NOMO-1 (cell line): Measurements from ENCODE around the gene TTC32.

Experiments
- DNase-seq, 2 experiments: peaks; one replicate each; lab custom pipeline; 2025; ENCODE audit not compliant: unreplicated experiment in 2 of 2; lab: John Stamatoyannopoulos, UW

Gene TTC32

DNA sequence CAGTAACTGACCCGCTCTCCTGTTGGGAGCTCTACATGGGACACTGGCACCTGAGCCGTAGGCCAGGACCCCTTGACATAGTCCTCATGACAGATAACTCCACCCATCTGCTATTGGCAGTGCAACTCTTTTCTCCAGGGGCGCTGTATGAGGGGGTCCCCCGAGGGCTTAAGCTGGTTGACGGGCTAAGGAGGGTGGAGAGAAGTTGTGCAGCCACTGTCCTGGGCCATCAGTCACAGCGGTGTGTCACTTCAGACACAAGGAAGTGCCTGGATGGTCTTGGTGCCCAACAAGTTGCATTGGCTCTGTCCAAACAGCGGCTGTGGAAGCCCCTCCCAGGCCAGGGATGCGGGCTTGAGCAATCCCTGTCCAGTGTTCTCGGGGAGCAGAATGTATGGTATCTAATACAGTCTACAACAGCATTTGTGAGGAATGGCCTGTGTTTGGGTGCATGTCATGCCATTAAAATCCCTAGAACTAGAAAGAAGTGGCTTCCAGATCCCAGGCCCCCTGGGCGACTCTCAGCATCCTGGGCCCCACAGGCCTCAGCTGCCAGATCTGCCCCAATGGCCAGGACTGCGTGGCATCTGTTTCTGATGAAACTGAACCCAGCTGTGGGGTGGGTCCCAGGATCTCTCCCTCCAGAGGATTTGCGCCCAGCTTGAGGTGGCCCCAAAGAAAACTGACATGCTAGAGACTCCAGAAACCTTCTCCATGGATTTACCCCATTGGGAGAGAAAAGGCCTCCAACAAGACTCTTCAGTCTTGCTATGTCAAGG lies 23.3 kb downstream of the TTC32 start:
- DNase-seq: no peak

DNA sequence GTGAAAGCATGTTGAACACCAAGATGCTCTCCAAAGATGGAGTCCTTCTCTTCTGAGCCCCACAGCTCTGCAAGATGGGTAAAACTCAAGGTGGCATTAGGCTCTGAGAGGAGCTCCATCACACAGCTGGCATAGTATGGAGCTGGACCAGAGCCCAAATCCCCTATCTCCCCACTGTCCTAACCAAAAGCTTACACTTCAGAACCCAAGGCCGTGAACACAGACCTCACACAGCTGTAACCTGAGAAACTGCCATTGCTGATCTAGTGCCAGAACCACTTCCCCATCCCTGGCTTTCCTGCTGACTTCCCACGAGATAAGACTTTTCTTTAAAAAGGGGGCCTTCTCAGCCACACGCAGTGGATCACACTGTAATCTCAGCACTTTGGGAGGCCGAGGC lies 25.0 kb downstream of the TTC32 start:
- DNase-seq: no peak

DNA sequence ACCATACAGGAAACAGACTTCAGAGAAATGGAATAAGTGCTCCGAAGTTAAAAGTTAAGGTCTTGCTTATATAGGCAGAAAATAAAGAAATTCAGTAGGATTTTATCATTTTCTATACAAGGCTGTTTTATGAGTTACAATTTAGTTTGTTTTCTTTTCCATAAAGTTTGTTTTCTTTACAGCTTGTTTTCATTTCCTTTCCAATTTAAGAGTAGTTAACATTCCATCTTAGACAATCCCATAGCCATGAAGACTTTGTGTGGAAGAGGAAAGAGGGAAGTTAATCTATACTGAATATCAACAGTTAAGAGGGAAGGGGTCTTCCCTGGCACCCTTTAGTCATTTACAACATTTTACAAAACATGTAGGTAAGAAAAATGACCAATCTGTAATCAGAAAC lies 26.5 kb downstream of the TTC32 start:
- no peak for DNase-seq

DNA sequence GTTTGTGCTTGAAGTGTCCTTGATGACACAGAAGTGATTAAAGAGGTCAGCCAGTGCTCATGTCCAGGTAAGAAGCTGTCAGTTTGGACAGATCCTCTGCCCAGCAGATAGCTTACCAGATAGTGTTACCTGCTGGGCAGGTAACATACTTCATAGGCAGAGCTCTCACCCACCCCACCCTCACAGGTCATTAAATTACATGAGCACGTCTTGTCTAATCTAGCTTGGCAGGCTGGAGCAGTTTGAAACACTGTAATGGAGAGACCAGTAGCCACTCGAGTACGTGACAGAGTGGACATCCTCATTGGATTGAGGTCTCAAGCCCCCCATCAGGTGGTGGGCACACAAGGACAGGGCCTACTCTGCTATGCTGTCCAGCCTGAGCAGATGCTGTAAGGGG lies 27.1 kb downstream of the TTC32 start:
- no peak for DNase-seq

DNA sequence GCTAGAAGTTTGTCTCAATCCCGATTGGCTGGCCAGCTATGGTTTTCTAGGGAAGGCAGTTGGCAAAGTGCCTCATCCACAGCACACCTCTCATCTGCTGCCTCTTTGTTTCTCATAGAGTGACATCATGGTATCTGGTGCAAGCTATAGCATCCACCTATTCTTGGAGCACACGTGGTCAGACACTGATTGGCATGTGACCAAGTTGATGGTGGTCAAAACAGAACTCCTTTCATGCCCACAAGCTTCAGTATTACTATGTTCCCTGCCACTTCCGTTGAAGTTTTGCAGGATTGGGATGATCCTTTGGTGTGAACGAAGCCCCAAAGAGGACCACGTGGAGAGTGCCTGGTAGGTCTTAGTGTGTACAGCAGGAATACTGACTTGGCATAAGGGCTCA lies 28.8 kb downstream of the TTC32 start:
- DNase-seq: no peak

DNA sequence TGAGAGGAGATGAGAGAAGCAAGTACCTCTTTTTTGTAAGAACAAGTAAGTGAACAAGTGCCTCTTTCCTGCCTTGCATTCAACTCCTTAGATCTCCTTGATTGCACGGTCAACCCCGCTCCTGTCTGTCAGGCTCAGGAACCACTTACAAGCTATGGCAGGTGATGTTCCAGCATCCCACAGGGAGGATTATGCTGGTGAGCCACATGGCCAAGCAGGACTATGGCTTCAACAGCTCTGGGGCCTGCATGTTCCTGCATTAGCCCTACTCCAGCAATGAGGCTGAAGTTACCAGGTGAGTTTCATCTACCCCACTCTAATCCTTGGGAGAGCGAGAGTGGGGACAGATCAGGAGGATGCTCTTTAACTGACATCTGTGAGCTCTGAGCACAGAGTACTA lies 29.5 kb downstream of the TTC32 start:
- DNase-seq: no peak

DNA sequence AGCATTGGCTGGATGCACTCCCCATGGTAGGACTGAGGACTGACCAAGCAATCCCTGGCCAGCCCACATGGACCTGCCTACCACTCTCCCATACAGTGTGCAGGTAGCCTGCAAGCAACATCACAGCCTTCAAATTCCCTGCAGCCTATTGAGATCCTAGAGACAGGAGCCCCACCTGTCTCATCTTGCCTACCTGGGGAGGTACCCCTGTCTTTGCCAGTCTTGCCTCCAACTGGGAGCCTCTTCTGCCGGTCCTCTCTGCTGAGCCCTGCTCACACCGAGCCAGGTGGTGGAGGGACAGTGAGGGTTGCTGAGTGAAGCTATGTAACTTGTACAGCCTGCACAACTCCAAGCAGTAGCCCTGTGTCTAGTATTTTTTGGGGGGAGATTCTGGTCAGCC lies 29.9 kb downstream of the TTC32 start:
- no peak for DNase-seq

DNA sequence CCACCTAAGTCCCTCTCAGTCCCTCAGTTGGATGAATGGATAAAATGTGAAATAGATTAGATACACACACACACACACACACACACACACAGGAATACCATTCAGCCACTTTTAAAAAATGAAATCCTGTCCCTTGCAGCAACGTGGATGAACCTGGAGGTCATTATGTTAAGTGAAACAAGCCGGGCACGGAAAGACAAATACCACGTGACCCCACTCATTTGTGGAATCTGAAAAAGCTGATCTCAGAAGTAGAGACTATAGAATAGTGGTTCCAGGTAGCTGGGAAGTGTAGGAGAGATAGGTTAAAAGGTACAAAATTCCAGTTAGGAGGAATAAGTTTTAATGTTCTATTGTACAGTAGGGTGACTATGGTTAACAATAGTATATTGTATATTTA lies 31.0 kb downstream of the TTC32 start:
- DNase-seq: no peak

DNA sequence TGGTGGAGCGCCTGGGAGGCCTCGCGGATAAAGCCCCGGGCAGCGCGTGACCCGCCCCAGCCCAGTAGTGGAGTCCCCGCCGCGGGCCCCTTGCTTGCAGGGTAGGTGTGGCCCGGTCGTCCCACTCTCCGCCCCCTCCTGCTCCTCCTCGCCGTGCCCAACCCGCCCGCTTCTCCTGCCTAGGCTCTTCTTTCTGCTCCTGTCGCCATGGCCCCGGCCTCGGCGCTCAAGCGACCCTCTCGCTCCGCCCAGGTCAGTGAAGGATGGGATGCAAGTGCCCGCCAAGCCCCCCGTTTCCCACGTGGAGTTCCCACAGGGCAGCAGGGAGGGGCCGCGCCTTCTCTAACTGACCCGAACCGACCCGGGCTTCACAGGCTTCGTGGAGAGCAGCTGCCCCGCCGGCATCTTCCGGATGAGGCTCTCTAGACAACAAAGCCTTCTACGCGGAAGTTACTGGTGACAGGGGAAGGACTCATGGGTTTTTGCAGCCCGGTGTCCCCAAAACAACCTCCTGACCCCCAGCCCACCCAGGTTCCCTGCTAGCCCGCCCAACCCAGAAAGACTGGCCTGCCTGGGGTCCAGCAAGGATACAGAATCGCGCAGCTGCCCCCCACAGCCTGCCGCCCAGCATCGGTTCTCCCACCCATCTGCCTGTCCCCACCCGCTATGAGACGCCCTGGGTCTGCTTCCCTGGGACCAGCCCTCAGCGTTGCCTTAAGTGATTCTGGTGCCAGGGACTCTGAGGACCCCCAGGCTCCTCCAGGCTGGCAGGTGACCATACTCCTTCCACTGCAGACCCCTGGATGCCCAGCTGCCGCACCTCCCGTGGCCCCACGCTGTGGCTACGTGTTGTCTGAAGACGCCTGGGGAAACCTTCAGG lies 32.8 kb downstream of the TTC32 start:
- DNase-seq: peak; percentile 76 to 77

DNA sequence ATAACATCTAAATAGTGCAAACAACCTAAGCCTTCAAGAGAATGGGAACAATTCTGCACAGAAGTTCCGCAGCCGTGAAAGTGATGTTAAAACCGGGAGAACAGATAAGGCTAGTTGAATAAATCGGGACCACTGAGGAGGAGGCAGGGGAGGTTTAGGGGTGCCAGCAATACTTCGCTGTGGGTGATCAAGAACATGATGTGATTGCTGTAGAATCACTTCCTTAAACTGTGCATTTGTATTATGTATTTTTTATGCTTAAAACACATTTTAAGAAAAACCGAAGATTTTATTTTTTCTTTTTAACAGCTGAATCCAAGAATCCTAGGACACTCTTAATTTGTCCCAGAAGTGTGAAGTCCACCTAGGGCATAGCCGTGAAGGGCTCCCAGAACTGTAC lies 33.6 kb downstream of the TTC32 start:
- peak in 1 of 2 experiments; percentile 6 for DNase-seq

DNA sequence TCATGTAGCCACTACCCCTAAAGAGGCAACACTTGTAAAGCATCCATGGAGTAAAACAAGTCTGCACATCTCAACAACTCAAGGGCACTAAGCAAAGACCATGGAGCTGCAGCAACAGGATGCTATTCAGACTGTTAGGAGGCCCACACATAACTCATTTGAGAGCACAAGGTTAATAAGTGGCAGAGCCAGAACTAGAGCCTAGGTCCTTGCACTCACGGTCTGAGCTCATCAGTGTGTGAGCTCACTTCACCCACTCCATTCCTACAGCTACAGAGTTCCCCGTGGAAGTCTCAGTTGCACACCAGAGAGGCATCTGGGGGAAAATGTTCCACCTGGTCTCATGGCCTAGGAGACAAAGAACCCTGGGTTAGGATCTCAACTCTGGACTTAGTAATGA lies 35.0 kb downstream of the TTC32 start:
- no peak for DNase-seq

DNA sequence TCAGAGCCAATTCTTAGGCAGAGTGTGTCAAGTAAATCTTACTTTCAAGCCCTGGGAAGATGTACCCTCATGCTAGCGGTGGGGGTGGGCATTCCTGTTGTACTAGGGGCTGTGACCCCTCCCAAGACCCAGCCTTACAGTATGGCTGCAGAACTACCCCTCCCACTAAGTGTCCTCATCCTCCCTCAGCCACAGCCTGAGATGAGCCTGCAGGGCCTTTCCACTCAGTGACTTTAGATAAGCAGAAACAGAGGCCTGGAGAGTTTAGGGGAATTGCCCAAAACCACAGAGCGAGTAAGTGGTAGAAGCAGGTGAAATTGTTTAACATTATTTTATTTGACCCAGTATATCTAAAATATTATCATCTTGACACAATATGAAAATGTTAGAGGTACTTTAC lies 36.6 kb downstream of the TTC32 start:
- no peak for DNase-seq

DNA sequence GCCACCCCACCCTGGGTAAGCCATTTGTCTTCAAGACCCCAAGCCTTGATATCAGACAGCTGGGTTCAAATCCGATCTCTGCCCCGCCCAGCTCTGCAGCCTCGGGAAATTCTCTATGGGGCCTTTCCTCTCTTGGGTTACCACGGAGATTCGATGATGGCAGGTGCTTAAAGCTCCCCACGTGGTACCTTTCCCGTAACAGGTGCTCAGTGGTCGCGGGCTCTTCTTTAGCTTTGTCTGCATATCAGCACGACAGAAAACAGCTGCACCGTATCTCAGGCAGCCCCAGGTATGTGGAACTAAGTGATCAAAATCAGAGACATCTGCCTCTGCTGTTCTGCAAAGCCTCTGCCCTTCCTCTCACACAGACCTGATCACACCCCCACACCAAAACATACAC lies 37.4 kb downstream of the TTC32 start:
- no peak for DNase-seq

DNA sequence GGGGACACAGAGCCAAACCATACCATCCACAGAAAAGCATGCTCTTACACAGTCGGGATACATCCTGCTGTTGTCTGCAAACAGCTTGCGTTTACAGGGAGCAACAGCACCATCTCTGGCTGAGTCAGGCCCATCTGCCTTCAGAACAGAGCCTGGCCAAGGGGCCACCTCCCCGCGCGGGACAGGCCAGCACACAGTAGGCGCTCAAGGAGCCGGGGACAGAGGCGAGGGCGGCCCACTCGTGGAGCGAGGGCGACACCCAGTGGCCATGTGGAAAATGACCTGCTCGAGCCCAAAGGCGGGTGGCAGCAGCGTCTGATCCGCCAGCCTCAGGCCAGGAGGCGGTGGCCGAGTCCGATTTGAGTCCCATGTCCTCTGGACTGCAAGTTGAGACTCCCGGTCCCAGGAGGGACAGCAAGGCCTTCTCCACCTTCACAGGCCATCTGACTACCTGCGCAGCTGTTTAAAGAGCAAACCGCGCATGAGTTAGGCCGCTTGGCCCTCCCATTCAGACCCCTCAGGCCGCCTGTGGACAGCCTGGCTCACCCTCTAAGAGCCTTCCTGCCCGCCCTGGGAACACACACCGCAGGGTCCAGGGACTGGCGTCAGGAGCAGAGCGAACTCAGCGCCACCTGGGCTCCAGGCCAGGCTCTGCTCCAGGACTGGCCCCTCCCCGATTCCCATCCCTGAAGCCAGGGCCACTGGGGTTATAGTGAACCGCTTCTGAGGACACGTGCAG lies 38.3 kb downstream of the TTC32 start:
- DNase-seq: peak; percentile 6 to 15

DNA sequence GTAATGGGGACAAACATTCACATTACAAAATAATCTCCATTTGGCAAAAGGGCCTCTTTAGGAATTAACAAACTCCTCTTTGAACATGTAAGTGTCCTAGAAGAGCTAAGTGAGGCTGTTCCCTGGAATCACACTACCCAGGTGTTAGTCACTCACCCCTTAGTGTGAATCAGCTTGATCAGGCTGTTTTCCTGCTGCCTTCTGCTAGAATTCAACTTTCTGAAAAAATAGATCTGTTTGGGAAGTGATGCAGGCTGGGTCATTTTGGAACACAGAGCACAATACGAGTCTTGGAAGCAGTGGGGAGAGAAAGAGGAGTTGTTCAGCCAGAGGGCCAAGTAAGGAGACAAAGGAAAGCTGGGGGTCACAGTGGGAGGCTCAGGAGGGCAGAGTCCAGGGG lies 40.0 kb downstream of the TTC32 start:
- DNase-seq: no peak

DNA sequence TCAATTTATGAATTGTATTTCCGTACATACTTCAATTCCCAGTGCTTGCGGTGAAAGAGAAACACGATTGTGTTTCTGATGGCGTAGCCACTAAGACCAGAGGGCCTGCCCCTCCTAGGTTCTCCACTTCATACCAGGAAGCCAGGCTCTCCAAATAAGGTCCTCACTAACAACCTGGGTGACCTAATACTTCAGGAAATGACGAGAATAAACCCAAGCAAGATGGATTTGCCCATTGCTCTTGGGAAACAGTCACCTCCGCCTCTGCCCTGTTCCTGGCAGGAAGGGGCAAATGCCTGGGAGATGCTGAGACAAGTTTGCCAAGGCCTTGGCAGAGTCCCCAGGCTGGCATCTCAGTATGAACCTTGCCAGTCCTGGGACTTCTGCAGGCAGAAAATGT lies 41.8 kb downstream of the TTC32 start:
- DNase-seq: no peak

DNA sequence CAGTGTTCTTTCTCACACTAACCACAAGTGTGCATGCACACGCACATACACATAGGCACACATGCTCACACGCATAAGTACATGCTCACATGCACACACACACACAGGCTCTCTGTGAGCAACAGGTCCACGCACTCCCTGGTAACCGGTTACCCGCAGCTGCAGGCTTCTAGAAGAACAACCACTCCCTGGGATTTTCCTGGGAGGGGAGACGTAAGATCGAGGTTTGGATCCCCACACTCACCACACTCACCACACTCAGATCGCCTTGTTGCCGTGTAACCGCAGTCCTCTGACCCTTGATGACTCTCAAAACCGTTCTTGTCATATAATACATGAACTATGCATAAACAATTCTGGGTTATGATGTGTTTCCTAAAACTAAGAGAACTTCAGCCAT lies 42.2 kb downstream of the TTC32 start:
- DNase-seq: no peak

DNA sequence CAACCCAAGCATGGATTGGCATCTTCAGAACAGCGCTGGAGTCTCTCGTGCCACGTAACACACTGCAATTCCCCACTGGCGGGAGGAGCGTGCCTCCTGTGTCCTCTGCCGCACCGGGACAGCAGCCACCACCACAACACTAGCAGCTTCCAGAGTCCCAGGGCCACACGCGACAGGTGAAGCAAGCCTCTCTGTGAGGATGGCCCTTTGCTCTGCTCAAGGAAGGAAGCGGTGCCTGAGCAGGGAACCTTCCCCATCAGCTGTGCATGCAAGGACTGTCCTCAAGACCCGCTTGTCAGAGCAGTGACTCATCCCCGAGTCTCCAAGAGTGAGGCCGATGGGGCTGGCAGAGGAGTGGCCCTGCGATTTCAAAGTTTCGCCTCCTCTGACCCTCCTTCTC lies 44.0 kb downstream of the TTC32 start:
- no peak for DNase-seq

DNA sequence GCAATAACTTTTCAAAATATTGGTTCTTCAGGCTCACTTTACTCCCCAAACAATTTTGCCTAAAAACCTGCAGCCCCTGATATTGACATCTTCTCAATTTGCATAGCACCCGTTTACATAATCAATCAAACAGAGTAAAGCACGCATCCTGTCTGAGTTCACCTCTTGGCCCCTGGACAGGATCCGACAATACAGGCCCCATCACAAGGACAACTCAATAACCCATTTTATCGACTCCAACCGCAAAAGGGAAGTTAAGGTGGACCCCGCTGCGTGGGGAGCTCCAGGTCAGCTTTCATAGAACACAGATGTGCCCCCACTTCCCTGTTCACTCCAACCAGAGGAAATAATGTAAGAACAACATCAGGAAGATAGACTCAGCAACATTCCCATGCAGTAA lies 44.7 kb downstream of the TTC32 start:
- no peak for DNase-seq

DNA sequence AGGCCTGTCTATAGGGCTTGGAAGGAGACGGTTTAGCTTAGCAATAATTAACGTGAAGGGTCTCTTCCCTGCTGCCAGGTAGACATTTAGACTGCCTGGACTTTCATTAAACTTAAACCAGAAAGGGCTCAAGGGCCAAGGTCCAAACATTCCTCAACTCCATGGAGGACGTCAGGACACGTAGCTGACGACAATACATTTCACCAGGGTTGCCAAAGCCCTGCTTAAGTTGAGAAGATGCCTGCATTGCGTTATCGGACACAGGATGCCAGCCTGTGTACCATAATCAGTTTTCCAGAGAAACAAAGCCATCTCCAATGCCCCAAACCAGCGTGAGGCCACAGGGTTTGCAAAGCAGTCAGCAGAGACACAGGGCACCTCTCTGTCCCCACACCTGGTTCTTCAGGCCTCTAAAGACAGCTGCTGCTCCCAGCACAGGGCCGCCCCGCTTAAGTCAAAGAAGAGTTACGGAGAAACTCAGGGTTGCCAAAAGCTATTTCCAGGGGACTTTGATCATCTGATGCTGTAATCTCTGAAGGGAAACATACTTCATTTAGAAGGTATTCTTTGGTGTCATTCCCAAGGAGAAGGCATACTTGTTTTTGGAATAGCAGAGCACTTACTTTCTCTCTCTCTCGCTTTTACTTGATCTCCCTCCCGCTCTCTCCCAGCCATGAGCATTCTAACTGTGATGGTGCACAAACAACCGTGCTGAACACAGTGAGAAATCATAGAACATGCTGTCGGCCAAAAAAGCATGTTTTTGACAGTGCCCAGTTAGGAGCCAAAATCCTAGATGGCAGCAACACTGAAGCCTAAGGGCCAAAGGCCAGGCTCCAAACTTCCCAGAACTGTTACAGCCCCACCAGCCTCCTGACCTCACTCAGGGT lies 46.0 kb downstream of the TTC32 start:
- DNase-seq: no peak
